Endothelial cell of umbilical vein (primary cell): ENCODE results near the gene VTI1A. TPM values are rescaled to one million over a fixed set of nuclear protein-coding genes. Genes with fewer than 3 reads are reported as not detected.

ENCODE experiments used
- BruUV-seq: library from RNA; stranded (reverse); fragments of 400-500 nt; replicated peaks from 2 replicates; lab custom pipeline; 2021; lab: Mats Ljungman, UMichigan
- CTCF ChIA-PET: fragments of 300-600, 350-600 bp; sonication (Branson Sonifier 250); formaldehyde crosslinking; loops from one replicate; lab custom pipeline; 2021; ENCODE audit warnings: antibody characterized with exemption, inconsistent platforms; lab: Charles Lee
- POLR2A ChIA-PET: fragments of 300-600, 350-600 bp; sonication (Branson Sonifier 250); formaldehyde crosslinking; loops from one replicate; lab custom pipeline; 2021; ENCODE audit warnings: antibody characterized with exemption, inconsistent platforms; lab: Charles Lee
- DNase-seq: peaks from one replicate; pipeline ENCODE4 v3.0.0-alpha.2; 2011; ENCODE audit warnings: low read depth, low spot score
- FAIRE-seq: peaks from 2 replicates; lab custom pipeline; 2011; peaks lifted over from hg19 to GRCh38; lab: Jason Lieb, UNC
- H2AFZ ChIP-seq: 2 replicates; pipeline ENCODE4 v1.6.0; 2012; ENCODE audit warnings: low read depth, low read length, control low read depth, inconsistent platforms
- H3K27ac ChIP-seq: 2 replicates; pipeline ENCODE4 v1.5.1; 2011; ENCODE audit warnings: low read depth, mild to moderate bottlenecking, control low read depth, low read length, moderate library complexity; ENCODE audit not compliant: insufficient read depth
- H3K27me3 ChIP-seq, 2 experiments: 2 replicates each; pipeline versions ENCODE4 v1.6.0 to v1.6.1; 2011; ENCODE audit warnings: low read length in 2 of 2, mixed read lengths in 1 of 2; ENCODE audit not compliant: control insufficient read depth in 2 of 2, insufficient read depth in 2 of 2
- H3K36me3 ChIP-seq, 2 experiments: 2 replicates in 1 of 2; 3 replicates in 1 of 2; pipeline ENCODE4 v1.5.1; 2011; ENCODE audit warnings: low read length in 2 of 2, mild to moderate bottlenecking in 1 of 2, moderate library complexity in 1 of 2; ENCODE audit not compliant: control insufficient read depth in 2 of 2, insufficient read depth in 2 of 2; ENCODE audit errors: extremely low read depth in 1 of 2
- H3K4me1 ChIP-seq: 3 replicates; pipeline ENCODE4 v1.5.1; 2011; ENCODE audit warnings: mild to moderate bottlenecking, low read length; ENCODE audit not compliant: control insufficient read depth, insufficient read depth; ENCODE audit errors: extremely low read depth
- H3K4me2 ChIP-seq: 2 replicates; pipeline ENCODE4 v1.6.1; 2011; ENCODE audit warnings: low read length, control low read depth, mixed read lengths; ENCODE audit not compliant: insufficient read depth
- H3K4me3 ChIP-seq, 3 experiments: fragments of 200-600 bp in 1 of 3; sonication (generic), shearing (Covaris generic) in 1 of 3; replicated peaks in 1 of 3; 2 replicates each; pipeline ENCODE4 v1.5.1; 2011 to 2016; ENCODE audit warnings: control low read depth in 3 of 3, low read length in 3 of 3, mild to moderate bottlenecking in 2 of 3, inconsistent platforms in 1 of 3, low read depth in 1 of 3, moderate library complexity in 1 of 3; ENCODE audit not compliant: insufficient read depth in 1 of 3
- H3K79me2 ChIP-seq: 2 replicates; pipeline ENCODE4 v1.6.0; 2012; ENCODE audit warnings: low read length, inconsistent platforms; ENCODE audit not compliant: control insufficient read depth, insufficient read depth
- H3K9ac ChIP-seq: replicated peaks from 2 replicates; pipeline ENCODE3; 2011; ENCODE audit warnings: low read length, control low read depth; ENCODE audit not compliant: insufficient read depth; ENCODE audit errors: extremely low read depth
- H3K9me1 ChIP-seq: replicated peaks from 3 replicates; pipeline ENCODE4 v1.6.0; 2011; ENCODE audit warnings: mild to moderate bottlenecking, low read length; ENCODE audit not compliant: control insufficient read depth, insufficient read depth; ENCODE audit errors: extremely low read depth
- H3K9me3 ChIP-seq: replicated peaks from 2 replicates; pipeline ENCODE4 v1.5.1; 2012; ENCODE audit warnings: low read length, inconsistent platforms; ENCODE audit not compliant: control insufficient read depth, insufficient read depth
- H4K20me1 ChIP-seq: replicated peaks from 2 replicates; pipeline ENCODE3; 2011; ENCODE audit warnings: mild to moderate bottlenecking, low read length; ENCODE audit not compliant: control insufficient read depth, insufficient read depth; ENCODE audit errors: extremely low read depth
- FOS ChIP-seq: IDR thresholded peaks from 2 replicates; pipeline ENCODE4 v1.6.1; 2011; ENCODE audit warnings: mild to moderate bottlenecking, low read length, moderate library complexity, borderline replicate concordance; ENCODE audit not compliant: insufficient read depth
- GATA2 ChIP-seq: IDR thresholded peaks from 2 replicates; pipeline ENCODE4 v1.7.0; 2011; ENCODE audit warnings: low read depth, mild to moderate bottlenecking, moderate library complexity, mixed read lengths, low read length; ENCODE audit not compliant: insufficient read length, insufficient read depth
- JUN ChIP-seq: IDR thresholded peaks from 2 replicates; pipeline ENCODE4 v1.6.1; 2011; ENCODE audit warnings: borderline replicate concordance, low read depth; ENCODE audit not compliant: insufficient read length, insufficient read depth
- MYC ChIP-seq: IDR thresholded peaks from one replicate; pipeline ENCODE4 v1.6.1; 2011; ENCODE audit warnings: mild to moderate bottlenecking, low read depth, low read length
- POLR2A ChIP-seq: IDR thresholded peaks from 2 replicates; pipeline ENCODE4 v1.6.1; 2012; ENCODE audit warnings: low read depth, mild to moderate bottlenecking, control low read depth, low read length
- POLR2AphosphoS5 ChIP-seq: IDR thresholded peaks from 2 replicates; pipeline ENCODE4 v1.6.1; 2012; ENCODE audit warnings: low read depth, mild to moderate bottlenecking, control low read depth, low read length, moderate library complexity; ENCODE audit not compliant: insufficient read depth
- dilution Hi-C: fragments of 300-500 bp; cut with MboI; formaldehyde crosslinking; loops from one replicate; pipeline ENCODE4 v1.15.0; 2019; ENCODE audit warnings: low sequenced_read_pairs; ENCODE audit not compliant: extremely low pct_ligation_motif_present
- intact Hi-C: fragments of 100-400 bp; cut with micrococcal nuclease; formaldehyde crosslinking; loops from one replicate; pipeline ENCODE4 v1.10.0; 2022
- polyA plus RNA-seq, 4 experiments: library from polyadenylated mRNA; depleted of rRNA in 3 of 4; stranded (reverse) in 3 of 4; unstranded in 1 of 4; fragments of >200 nt; gene quantifications; 2 replicates each; pipeline versions ENCODE4 v1.2.1 to v1.2.3, GENCODE V29; 2011 to 2012; ENCODE audit warnings: missing spikeins in 1 of 4
- total RNA-seq: library from RNA; stranded (reverse); gene quantifications from 2 replicates; pipeline ENCODE4 v1.2.3, GENCODE V29; 2021
- TF ChIP-seq, protein P1 (sequence below), 2 donors: IDR thresholded peaks; 1 replicate in 1 of 2; 2 replicates in 1 of 2; pipeline ENCODE4 v1.5.1; 2011; ENCODE audit warnings: low read length in 2 of 2, mild to moderate bottlenecking in 2 of 2, moderate library complexity in 2 of 2, control low read depth in 1 of 2, inconsistent platforms in 1 of 2, low read depth in 1 of 2; ENCODE audit not compliant: insufficient read depth in 1 of 2; ENCODE audit errors: extremely low read depth in 1 of 2

VTI1A gene
- total and polyA plus RNA-seq, 2 donors (not counting 3 experiments of a cell fraction or from before 2014, with no cell fraction given), result 10.8 to 35.6 TPM

DNA sequence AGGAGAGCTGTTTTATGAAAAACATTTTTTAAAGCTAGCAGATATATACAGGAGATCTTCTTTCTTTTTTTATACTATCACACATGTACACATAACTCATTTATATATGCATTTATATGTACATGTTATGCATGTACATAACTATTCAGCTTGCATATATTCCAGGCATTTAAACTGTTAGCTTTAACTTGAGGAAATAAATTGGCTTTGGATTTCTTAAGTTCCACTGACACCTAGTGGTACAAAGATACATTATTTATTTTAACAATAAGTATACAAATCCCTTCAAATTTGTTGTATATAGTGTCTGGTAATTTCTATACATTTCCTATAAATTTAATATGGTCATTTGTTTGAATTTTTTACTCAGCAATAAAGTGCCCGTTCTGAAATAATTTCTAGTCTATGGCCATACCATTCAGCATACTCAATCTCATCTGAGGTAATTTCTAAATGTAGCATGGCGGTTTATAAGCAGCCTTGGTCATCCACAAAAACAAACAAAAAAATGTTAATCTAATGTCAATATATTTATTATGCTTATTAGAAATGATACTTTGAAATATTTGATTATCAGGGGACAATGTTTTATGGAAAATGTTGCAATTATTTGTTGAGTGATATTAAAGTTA, 11.9 kb upstream of the VTI1A start:
- Histone ChIP-seq H4K20me1 (no peaks in the 10 kb centered on the region), H3K36me3 (peaks cover 12 to 22% of the 10 kb centered on the region in 2 experiments), H2AFZ (no peak overlapping the region), H3K4me2 (no peak overlapping the region), H3K4me1 (no peaks in the 10 kb centered on the region), H3K79me2 (no peaks in the 10 kb centered on the region), H3K9me1 (no peaks in the 10 kb centered on the region), H3K4me3 (no peak overlapping the region), H3K27me3 (no peaks in the 10 kb centered on the region), H3K9ac (no peak overlapping the region), H3K9me3 (no peaks in the 10 kb centered on the region), H3K27ac (no peak overlapping the region)
- TF ChIP-seq, protein P1, sequence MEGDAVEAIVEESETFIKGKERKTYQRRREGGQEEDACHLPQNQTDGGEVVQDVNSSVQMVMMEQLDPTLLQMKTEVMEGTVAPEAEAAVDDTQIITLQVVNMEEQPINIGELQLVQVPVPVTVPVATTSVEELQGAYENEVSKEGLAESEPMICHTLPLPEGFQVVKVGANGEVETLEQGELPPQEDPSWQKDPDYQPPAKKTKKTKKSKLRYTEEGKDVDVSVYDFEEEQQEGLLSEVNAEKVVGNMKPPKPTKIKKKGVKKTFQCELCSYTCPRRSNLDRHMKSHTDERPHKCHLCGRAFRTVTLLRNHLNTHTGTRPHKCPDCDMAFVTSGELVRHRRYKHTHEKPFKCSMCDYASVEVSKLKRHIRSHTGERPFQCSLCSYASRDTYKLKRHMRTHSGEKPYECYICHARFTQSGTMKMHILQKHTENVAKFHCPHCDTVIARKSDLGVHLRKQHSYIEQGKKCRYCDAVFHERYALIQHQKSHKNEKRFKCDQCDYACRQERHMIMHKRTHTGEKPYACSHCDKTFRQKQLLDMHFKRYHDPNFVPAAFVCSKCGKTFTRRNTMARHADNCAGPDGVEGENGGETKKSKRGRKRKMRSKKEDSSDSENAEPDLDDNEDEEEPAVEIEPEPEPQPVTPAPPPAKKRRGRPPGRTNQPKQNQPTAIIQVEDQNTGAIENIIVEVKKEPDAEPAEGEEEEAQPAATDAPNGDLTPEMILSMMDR (IDR thresholded peaks at IDR 0.05; ENCODE audit: extremely low read depth in 1 of 2, insufficient read depth in 1 of 2, low read depth in 1 of 2, low read length in 2 of 2), result peak in 1 of 2 donors; percentile 12
- no peak for TF ChIP-seq JUN
- intact Hi-C loops, result loop anchor here (1.0 to 2.0 kb wide), 4 partner anchors 72 to 295 kb away; partner anchors contain the start of gene GPAM
- POLR2A ChIA-PET, result no interaction called here
- FAIRE-seq (no peak), DNase-seq (peak; percentile 63)
- no TSS peak for BruUV-seq
- dilution Hi-C loops, result no loop called here
- CTCF ChIA-PET, result interaction anchor here (0.6 to 3.6 kb wide), 77 partner anchors 9 to 1828 kb away, joined by 3 to 115 read pairs (median 5); partner anchors contain the start of genes ACSL5, GPAM, VTI1A and ZDHHC6

DNA sequence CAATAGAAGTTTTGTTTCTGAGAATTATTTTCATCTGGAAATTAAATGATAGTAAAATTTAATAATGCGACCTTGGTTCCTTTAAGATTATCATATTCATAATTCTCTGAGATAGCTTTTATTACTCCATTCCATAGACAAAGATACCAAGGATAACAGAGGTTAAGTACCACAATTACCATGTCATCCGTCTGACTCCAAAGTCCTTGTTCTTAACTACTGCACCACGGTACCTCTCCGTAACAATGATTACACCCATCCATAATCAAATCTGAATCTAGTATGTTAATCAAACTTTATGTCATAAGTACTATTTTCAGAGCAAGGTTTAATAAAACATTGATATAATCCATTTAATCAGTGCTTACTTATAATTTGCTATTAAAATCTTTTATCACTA, 8.7 kb upstream of the VTI1A start:
- POLR2A ChIA-PET, result no interaction called here

More for the DNA sequence above, 8.7 kb upstream of the VTI1A start:
- DNase-seq, result no peak
- H3K79me2 ChIP-seq, result no peaks in the 10 kb centered on the region
- H3K4me2 ChIP-seq, result no peak overlapping the region
- H2AFZ ChIP-seq, result no peak overlapping the region
- H3K27me3 ChIP-seq, result no peaks in the 10 kb centered on the region
- H3K36me3 ChIP-seq, result peaks cover 10 to 16% of the 10 kb centered on the region in 2 experiments
- dilution Hi-C loops, result no loop called here
- no peak for FAIRE-seq
- H3K4me1 ChIP-seq, result no peaks in the 10 kb centered on the region
- H3K9me3 ChIP-seq, result no peaks in the 10 kb centered on the region
- no peaks in the 10 kb centered on the region for H3K9me1 ChIP-seq
- CTCF ChIA-PET, result no interaction called here
- TF ChIP-seq POLR2A, result no peak
- TF ChIP-seq MYC, result no peak
- TF ChIP-seq, protein P1 (IDR thresholded peaks at IDR 0.05; ENCODE audit: extremely low read depth in 1 of 2, insufficient read depth in 1 of 2, low read depth in 1 of 2, low read length in 2 of 2), result no peak
- TF ChIP-seq GATA2, result no peak
- TF ChIP-seq FOS, result no peak
- no peak for TF ChIP-seq JUN
- TF ChIP-seq POLR2AphosphoS5, result no peak
- BruUV-seq, result no TSS peak
- no peaks in the 10 kb centered on the region for H4K20me1 ChIP-seq
- H3K9ac ChIP-seq, result no peak overlapping the region
- no peak overlapping the region for H3K27ac ChIP-seq
- intact Hi-C loops, result no loop called here
- H3K4me3 ChIP-seq, result no peak overlapping the region
